SKM-1 (cell line): Measurements from ENCODE around the gene MED28.

Source experiments
- DNase-seq: peaks from one replicate; lab custom pipeline; 2025; ENCODE audit not compliant: unreplicated experiment; lab: John Stamatoyannopoulos, UW

Gene MED28

GRCh38 chr4:17665346-17665745 is 50.9 kb downstream of the MED28 start:
- DNase-seq = no peak

- DNase-seq = no peak
Observed at GRCh38 chr4:17665852-17666251, 51.4 kb downstream of the MED28 start.

- no peak for DNase-seq
Observed at GRCh38 chr4:17667253-17667652, 52.8 kb downstream of the MED28 start.

GRCh38 chr4:17667653-17668201 is 53.3 kb downstream of the MED28 start:
- no peak for DNase-seq

GRCh38 chr4:17670423-17670822 is 56.0 kb downstream of the MED28 start:
- DNase-seq = no peak

GRCh38 chr4:17680559-17681280 is 66.3 kb downstream of the MED28 start:
- no peak for DNase-seq

- no peak for DNase-seq
Observed at GRCh38 chr4:17681281-17682221, 67.1 kb downstream of the MED28 start.

GRCh38 chr4:17682222-17682566 is 67.8 kb downstream of the MED28 start:
- DNase-seq = no peak
